Measurements from ENCODE around the gene GADD45G.

GADD45G gene

DNA sequence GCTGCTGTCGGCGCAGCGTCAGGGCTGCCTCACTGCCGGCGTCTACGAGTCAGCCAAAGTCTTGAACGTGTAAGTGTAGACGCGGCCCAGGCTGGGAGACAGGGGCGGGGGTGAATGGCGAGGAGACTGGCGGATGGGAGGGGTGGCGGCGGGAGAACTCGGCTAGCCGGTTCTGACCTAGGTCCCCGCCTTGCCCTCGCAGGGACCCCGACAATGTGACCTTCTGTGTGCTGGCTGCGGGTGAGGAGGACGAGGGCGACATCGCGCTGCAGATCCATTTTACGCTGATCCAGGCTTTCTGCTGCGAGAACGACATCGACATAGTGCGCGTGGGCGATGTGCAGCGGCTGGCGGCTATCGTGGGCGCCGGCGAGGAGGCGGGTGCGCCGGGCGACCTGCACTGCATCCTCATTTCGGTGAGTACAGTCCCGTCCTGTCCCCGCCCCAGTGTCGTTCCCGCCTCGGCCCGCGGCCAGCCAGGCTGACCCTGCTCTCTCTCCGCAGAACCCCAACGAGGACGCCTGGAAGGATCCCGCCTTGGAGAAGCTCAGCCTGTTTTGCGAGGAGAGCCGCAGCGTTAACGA, 745 bp downstream of the GADD45G start:
- H3K4me3 ChIP-seq (ENCODE audit: insufficient read length, low read depth): peak overlapping the region; percentile 83
- H3K9me3 ChIP-seq (ENCODE audit: insufficient read depth, low read length): no peaks in the 10 kb centered on the region
- peaks cover 76% of the 10 kb centered on the region for H3K27me3 ChIP-seq (ENCODE audit: insufficient read depth, insufficient read length)
- peaks cover 16% of the 10 kb centered on the region for H3K36me3 ChIP-seq (ENCODE audit: insufficient read depth, insufficient read length, low read length)
- TF ChIP-seq SUZ12 (IDR thresholded peaks at IDR 0.05; ENCODE audit: extremely low read depth, insufficient read depth, insufficient read length) (no peak), YY1 (IDR thresholded peaks at IDR 0.05; ENCODE audit: insufficient read depth, insufficient read length) (no peak), ZNF274 (IDR thresholded peaks at IDR 0.05; ENCODE audit: low read depth, low read length) (no peak)
- H3K4me1 ChIP-seq (ENCODE audit: insufficient read depth, insufficient read length): peaks cover 10% of the 10 kb centered on the region
- peak overlapping the region; percentile 92 for H3K9ac ChIP-seq (ENCODE audit: insufficient read length, low read depth)
- no peak for DNase-seq (ENCODE audit: low read depth, low spot score)

DNA sequence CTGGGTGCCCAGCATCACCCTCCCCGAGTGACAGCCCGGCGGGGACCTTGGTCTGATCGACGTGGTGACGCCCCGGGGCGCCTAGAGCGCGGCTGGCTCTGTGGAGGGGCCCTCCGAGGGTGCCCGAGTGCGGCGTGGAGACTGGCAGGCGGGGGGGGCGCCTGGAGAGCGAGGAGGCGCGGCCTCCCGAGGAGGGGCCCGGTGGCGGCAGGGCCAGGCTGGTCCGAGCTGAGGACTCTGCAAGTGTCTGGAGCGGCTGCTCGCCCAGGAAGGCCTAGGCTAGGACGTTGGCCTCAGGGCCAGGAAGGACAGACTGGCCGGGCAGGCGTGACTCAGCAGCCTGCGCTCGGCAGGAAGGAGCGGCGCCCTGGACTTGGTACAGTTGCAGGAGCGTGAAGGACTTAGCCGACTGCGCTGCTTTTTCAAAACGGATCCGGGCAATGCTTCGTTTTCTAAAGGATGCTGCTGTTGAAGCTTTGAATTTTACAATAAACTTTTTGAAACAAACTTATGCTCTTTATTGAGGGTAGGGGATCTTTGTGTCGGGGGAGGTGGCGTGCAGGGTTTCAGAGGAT, 1.3 kb downstream of the GADD45G start:
- Histone ChIP-seq H3K4me3 (ENCODE audit: insufficient read length, low read depth) (peak overlapping the region; percentile 83), H3K36me3 (ENCODE audit: insufficient read depth, insufficient read length, low read length) (peaks cover 16% of the 10 kb centered on the region), H3K9me3 (ENCODE audit: insufficient read depth, low read length) (no peaks in the 10 kb centered on the region), H3K9ac (ENCODE audit: insufficient read length, low read depth) (peak overlapping the region; percentile 92), H3K4me1 (ENCODE audit: insufficient read depth, insufficient read length) (peaks cover 14% of the 10 kb centered on the region), H3K27me3 (ENCODE audit: insufficient read depth, insufficient read length) (peaks cover 76% of the 10 kb centered on the region)
- no peak for DNase-seq (ENCODE audit: low read depth, low spot score)
- TF ChIP-seq SUZ12 (IDR thresholded peaks at IDR 0.05; ENCODE audit: extremely low read depth, insufficient read depth, insufficient read length) (no peak), YY1 (IDR thresholded peaks at IDR 0.05; ENCODE audit: insufficient read depth, insufficient read length) (no peak), ZNF274 (IDR thresholded peaks at IDR 0.05; ENCODE audit: low read depth, low read length) (no peak)

DNA sequence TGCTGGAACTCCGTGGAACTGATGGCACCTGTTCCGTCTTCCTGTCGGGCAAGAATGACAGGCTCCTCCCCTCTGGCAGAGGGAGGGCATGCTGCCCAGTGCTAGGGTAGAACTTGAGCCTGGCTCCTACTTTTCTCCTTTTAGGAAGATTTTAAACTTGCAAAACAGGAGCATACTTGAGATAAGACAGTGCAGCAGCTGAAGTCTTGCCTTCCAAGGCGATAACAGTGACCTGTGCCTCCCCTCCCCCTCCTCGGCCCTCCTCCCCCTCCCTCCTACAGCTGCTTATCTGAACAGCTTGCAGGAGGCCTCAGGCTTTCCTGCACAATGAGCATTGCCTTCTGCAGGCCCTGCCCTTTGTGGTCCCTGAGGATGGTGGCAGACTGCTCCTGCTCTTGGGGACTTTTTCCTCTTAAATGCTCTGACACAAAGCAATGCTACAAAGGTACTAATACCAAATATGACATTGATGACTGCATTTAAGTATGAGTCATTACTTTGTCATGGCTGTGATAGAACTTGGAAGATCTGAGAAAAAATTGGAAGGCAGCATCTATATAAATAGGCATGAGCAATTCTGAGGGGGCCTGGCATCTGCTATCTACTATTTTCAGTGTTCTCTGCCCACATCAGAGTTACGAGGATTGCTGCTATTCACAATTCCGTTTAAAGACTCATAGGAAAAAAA, 2.0 kb downstream of the GADD45G start:
- Histone ChIP-seq H3K27me3 (ENCODE audit: insufficient read depth, insufficient read length) (peaks cover 71% of the 10 kb centered on the region), H3K9ac (ENCODE audit: insufficient read length, low read depth) (peak overlapping the region; percentile 92), H3K4me1 (ENCODE audit: insufficient read depth, insufficient read length) (peaks cover 14% of the 10 kb centered on the region), H3K9me3 (ENCODE audit: insufficient read depth, low read length) (no peaks in the 10 kb centered on the region), H3K36me3 (ENCODE audit: insufficient read depth, insufficient read length, low read length) (peaks cover 16% of the 10 kb centered on the region), H3K4me3 (ENCODE audit: insufficient read length, low read depth) (peak overlapping the region; percentile 83)
- TF ChIP-seq ZNF274 (IDR thresholded peaks at IDR 0.05; ENCODE audit: low read depth, low read length): no peak
- no peak for TF ChIP-seq YY1 (IDR thresholded peaks at IDR 0.05; ENCODE audit: insufficient read depth, insufficient read length)
- no peak for TF ChIP-seq SUZ12 (IDR thresholded peaks at IDR 0.05; ENCODE audit: extremely low read depth, insufficient read depth, insufficient read length)
- no peak for DNase-seq (ENCODE audit: low read depth, low spot score)

DNA sequence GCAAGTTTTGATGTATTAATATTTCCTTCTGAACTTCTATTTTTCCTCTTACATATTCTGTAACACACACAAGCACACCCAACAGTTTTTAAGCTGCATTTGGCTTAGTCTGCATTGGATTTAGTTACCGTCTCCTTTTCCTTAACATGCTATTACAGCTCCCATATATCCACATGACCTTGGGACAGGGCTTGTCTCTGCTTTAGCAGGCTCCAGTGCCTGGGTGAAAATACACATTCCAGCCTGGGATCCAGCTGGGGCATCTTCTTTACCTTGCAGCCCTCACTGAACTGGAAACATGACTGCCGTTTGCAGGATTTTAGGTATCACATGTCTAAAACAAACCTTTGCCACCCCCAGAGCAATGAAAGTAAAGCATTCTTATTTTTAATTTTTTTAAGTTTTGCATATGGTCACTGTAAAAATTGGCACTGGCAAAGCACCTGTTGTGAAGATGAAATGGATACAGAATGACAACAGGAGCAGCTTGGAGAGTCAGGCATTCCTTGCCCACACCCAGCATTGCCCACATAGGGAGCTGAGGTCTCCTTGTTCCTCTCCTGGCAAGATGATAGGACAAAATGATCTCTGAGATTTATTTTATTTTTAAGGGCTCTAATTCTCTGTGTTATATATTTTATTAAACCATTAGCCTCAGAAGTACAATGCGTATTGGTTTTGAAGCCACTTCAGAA, 4.0 kb downstream of the GADD45G start:
- no peak for DNase-seq (ENCODE audit: low read depth, low spot score)
- Histone ChIP-seq H3K9me3 (ENCODE audit: insufficient read depth, low read length) (no peaks in the 10 kb centered on the region), H3K9ac (ENCODE audit: insufficient read length, low read depth) (no peak overlapping the region), H3K4me1 (ENCODE audit: insufficient read depth, insufficient read length) (peaks cover 14% of the 10 kb centered on the region), H3K36me3 (ENCODE audit: insufficient read depth, insufficient read length, low read length) (peaks cover 16% of the 10 kb centered on the region), H3K4me3 (ENCODE audit: insufficient read length, low read depth) (no peak overlapping the region), H3K27me3 (ENCODE audit: insufficient read depth, insufficient read length) (peaks cover 79% of the 10 kb centered on the region)
- no peak for TF ChIP-seq ZNF274 (IDR thresholded peaks at IDR 0.05; ENCODE audit: low read depth, low read length)
- TF ChIP-seq SUZ12 (IDR thresholded peaks at IDR 0.05; ENCODE audit: extremely low read depth, insufficient read depth, insufficient read length): no peak
- TF ChIP-seq YY1 (IDR thresholded peaks at IDR 0.05; ENCODE audit: insufficient read depth, insufficient read length): no peak

DNA sequence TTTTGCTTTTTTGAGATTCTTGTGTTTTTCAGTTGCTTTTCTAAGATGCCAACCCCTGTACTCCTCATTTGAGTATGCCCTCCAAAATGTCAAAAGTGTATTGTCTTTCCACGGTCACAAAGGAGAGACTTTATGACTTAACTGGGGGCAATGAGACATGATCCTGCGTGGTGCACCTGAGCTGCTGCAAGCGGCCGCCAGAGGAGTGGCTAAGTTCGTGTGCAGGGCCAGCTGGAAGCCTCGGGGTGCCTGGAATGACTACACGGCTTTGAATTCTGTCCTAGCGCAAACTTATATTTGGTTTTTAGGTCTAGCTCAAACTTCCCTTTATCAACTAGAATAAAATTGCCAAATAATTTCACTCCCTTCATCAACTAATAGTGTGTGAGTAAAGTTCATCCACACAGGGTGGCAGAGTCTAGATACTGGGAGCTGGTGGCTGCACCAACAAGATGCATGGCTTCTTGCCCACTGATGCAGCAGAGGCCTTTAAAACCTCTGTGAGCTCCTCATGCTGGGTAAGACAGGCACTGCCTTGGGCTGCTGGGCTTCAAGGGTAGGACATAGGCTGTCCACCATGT, 4.7 kb downstream of the GADD45G start:
- DNase-seq (ENCODE audit: low read depth, low spot score): no peak
- H3K9ac ChIP-seq (ENCODE audit: insufficient read length, low read depth): no peak overlapping the region
- H3K36me3 ChIP-seq (ENCODE audit: insufficient read depth, insufficient read length, low read length): peaks cover 16% of the 10 kb centered on the region
- H3K4me1 ChIP-seq (ENCODE audit: insufficient read depth, insufficient read length): peaks cover 14% of the 10 kb centered on the region
- TF ChIP-seq YY1 (IDR thresholded peaks at IDR 0.05; ENCODE audit: insufficient read depth, insufficient read length) (no peak), ZNF274 (IDR thresholded peaks at IDR 0.05; ENCODE audit: low read depth, low read length) (no peak), SUZ12 (IDR thresholded peaks at IDR 0.05; ENCODE audit: extremely low read depth, insufficient read depth, insufficient read length) (no peak)
- H3K4me3 ChIP-seq (ENCODE audit: insufficient read length, low read depth): no peak overlapping the region
- peaks cover 83% of the 10 kb centered on the region for H3K27me3 ChIP-seq (ENCODE audit: insufficient read depth, insufficient read length)
- no peaks in the 10 kb centered on the region for H3K9me3 ChIP-seq (ENCODE audit: insufficient read depth, low read length)

DNA sequence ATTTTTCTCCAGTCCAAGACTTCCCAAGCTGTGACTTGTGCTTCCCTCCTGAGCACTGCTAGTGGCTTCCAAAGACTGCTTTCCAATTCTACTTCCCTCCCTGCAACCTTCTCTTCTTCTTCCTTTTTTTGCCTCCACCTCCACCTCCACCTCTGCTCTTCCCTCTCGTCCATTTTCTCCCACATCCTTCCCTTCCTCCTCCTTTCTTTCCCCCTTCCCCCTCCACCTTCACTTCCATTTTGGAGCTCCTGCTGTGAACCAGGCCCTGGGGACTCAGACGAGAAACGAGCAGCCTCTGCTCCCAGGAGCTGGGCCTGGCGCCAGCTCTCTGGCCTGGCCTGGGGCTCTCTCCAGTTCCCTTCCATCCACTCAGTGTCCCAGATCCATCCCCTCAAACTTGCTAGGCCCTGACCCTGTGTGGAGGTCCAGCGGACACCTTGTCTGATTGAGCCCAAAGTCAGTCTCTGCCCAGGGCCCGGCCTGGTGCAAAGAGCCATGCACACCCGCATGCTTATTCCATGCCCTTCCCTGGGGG, 5.6 kb downstream of the GADD45G start:
- H3K4me3 ChIP-seq (ENCODE audit: insufficient read length, low read depth): no peak overlapping the region
- no peaks in the 10 kb centered on the region for H3K9me3 ChIP-seq (ENCODE audit: insufficient read depth, low read length)
- H3K4me1 ChIP-seq (ENCODE audit: insufficient read depth, insufficient read length): peaks cover 14% of the 10 kb centered on the region
- no peak for DNase-seq (ENCODE audit: low read depth, low spot score)
- no peak overlapping the region for H3K9ac ChIP-seq (ENCODE audit: insufficient read length, low read depth)
- H3K27me3 ChIP-seq (ENCODE audit: insufficient read depth, insufficient read length): peaks cover 80% of the 10 kb centered on the region
- peaks cover 16% of the 10 kb centered on the region for H3K36me3 ChIP-seq (ENCODE audit: insufficient read depth, insufficient read length, low read length)
- TF ChIP-seq YY1 (IDR thresholded peaks at IDR 0.05; ENCODE audit: insufficient read depth, insufficient read length): no peak
- no peak for TF ChIP-seq ZNF274 (IDR thresholded peaks at IDR 0.05; ENCODE audit: low read depth, low read length)
- no peak for TF ChIP-seq SUZ12 (IDR thresholded peaks at IDR 0.05; ENCODE audit: extremely low read depth, insufficient read depth, insufficient read length)
